ENCODE results near the gene RPL26. TPM values are rescaled to one million over a fixed set of nuclear protein-coding genes. Genes with fewer than 3 reads are reported as not detected.
"Not testable (repeated sequence)": the region's sequence is repeated elsewhere in the genome, so short reads cannot be mapped to it uniquely, and the experiment has no call there.

RPL26 gene
- total RNA-seq, 6 experiments from 2014 or later: 1,301 to 1,432 (median 1,370) TPM

DNA sequence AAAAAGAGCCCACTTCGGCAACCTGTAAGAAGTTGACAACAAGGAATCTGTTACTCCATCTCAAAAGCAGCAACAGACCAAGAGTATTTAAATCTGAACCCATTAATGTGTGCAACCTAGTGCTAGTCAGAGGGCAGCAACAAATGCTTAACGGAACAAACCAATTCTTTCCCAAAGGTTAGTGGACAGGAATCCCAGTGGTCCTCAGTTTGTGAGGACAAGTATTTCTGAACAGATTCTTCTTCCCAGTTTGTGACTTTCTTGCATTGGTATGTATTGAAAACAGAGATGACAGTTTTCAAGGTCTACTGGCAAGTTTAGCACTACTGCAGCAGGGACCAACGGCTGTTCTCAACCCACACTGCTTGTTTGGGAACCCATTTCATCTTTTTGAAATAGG is 2.9 kb downstream of the RPL26 start:
- Mint-ChIP-seq H3K9me3 (no peaks in the 10 kb centered on the region; the same call in 1 of the 2 replicates), H3K4me3 (peak overlapping the region; percentile 100), H3K4me1 (ENCODE audit: low read depth) (peaks cover 79% of the 10 kb centered on the region), H3K36me3 (ENCODE audit: low read depth) (peaks cover 58% of the 10 kb centered on the region), H3K27ac (0 out of 2 replicates have a peak overlapping the region, but pooled peaks have one; percentile 18), H3K27me3 (ENCODE audit: insufficient read depth) (peaks cover 11% of the 10 kb centered on the region)
- DNase-seq: no peak
- TF ChIP-seq, protein P1, sequence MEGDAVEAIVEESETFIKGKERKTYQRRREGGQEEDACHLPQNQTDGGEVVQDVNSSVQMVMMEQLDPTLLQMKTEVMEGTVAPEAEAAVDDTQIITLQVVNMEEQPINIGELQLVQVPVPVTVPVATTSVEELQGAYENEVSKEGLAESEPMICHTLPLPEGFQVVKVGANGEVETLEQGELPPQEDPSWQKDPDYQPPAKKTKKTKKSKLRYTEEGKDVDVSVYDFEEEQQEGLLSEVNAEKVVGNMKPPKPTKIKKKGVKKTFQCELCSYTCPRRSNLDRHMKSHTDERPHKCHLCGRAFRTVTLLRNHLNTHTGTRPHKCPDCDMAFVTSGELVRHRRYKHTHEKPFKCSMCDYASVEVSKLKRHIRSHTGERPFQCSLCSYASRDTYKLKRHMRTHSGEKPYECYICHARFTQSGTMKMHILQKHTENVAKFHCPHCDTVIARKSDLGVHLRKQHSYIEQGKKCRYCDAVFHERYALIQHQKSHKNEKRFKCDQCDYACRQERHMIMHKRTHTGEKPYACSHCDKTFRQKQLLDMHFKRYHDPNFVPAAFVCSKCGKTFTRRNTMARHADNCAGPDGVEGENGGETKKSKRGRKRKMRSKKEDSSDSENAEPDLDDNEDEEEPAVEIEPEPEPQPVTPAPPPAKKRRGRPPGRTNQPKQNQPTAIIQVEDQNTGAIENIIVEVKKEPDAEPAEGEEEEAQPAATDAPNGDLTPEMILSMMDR (IDR thresholded peaks at IDR 0.05): no peak

DNA sequence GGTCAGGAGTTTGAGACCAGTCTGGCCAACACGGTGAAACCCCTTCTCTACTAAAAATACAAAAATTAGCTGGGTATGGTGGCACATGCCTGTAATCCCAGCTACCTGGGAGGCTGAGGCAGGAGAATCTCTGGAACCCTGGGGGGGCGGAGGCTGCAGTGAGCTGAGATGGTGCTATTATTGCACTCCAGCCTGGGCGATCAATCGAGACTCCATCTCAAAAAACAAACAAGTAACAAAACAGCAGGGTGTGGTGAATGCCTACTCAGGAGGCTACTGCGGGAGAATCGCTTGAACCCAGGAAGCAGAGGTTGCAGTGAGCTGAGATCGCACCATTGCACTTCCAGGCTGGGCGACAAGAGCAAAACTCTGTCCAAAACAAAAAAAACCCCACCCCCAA is 4.9 kb downstream of the RPL26 start:
- H3K27ac Mint-ChIP-seq: peak overlapping the region; percentile 45; the same call in 1 of the 2 replicates
- H3K27me3 Mint-ChIP-seq (ENCODE audit: insufficient read depth); H3K4me3 Mint-ChIP-seq; H3K9me3 Mint-ChIP-seq; DNase-seq: not testable (repeated sequence)
- H3K36me3 Mint-ChIP-seq (ENCODE audit: low read depth): peaks cover 53% of the 10 kb centered on the region
- H3K4me1 Mint-ChIP-seq (ENCODE audit: low read depth): peaks cover 64% of the 10 kb centered on the region

DNA sequence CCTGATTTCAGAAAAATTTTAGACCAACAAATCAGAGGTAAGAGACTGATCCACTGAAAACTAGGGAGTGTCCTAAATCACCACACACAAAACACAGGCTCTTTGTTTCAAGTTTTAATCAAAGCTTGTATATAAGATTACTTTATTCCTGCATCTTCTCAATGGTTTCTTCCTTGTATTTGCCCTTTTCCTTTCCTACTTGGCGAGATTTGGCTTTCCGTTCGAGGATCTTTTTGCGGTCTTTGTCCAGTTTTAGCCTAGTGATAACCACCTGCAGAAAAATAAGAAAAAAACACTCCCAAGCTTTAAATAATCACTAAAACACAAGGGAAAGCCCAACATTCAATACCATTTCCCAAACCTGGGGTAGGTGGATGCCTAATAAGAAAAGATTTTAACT is 5.6 kb downstream of the RPL26 start:
- Mint-ChIP-seq H3K27me3 (ENCODE audit: insufficient read depth) (peaks cover 3% of the 10 kb centered on the region; the same call in 1 of the 2 replicates), H3K4me3 (no peak overlapping the region), H3K27ac (peak overlapping the region; percentile 76), H3K9me3 (no peaks in the 10 kb centered on the region), H3K4me1 (ENCODE audit: low read depth) (peaks cover 64% of the 10 kb centered on the region), H3K36me3 (ENCODE audit: low read depth) (peaks cover 47% of the 10 kb centered on the region)
- no peak for DNase-seq
- TF ChIP-seq, protein P1 (IDR thresholded peaks at IDR 0.05): no peak

- H3K36me3 Mint-ChIP-seq (ENCODE audit: low read depth): peaks cover 39% of the 10 kb centered on the region
- peaks cover 59% of the 10 kb centered on the region for H3K4me1 Mint-ChIP-seq (ENCODE audit: low read depth)
Measured at GRCh38 chr17:8376271-8377067, 6.5 kb downstream of the RPL26 start, which contains the start of gene KRABD2. Gene KRABD2, minus strand, starts transcription at chr17:8376704.

DNA sequence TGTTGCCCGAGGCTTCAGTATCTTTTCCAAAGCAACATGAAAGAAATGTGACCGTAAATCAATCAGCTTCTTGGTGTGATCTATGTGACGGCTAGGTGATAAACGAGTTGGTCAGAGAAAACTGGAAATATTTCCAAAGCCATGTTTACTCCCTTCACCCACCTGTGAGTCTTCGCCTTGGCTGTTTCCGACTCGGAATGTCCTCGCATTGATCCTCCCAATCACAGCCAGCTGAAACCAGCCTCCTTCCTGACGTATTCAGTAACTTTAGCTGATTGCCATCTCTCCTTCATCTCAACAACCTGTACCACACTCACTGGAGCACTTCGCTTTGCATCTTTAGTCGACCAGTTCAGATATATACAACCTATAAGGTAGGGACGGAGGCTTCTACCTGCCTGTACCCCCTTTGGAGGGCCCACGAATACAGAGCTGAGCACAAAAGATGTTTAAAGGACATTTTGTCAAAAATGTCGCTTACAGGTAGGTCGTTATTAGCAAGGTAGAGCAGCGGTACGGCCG is 7.2 kb downstream of the RPL26 start:
- peaks cover 33% of the 10 kb centered on the region for H3K36me3 Mint-ChIP-seq (ENCODE audit: low read depth)
- no peaks in the 10 kb centered on the region for H3K9me3 Mint-ChIP-seq
- peak overlapping the region; percentile 89 for H3K4me3 Mint-ChIP-seq
- H3K27me3 Mint-ChIP-seq (ENCODE audit: insufficient read depth): peaks cover 3% of the 10 kb centered on the region; the same call in 1 of the 2 replicates
- DNase-seq: no peak
- H3K27ac Mint-ChIP-seq: peak overlapping the region; percentile 76
- TF ChIP-seq, protein P1 (IDR thresholded peaks at IDR 0.05): no peak
- H3K4me1 Mint-ChIP-seq (ENCODE audit: low read depth): peaks cover 52% of the 10 kb centered on the region

More at GRCh38 chr17:8376271-8377067, 6.5 kb downstream of the RPL26 start, which contains the start of gene KRABD2:
- H3K9me3 Mint-ChIP-seq: no peaks in the 10 kb centered on the region
- H3K27me3 Mint-ChIP-seq (ENCODE audit: insufficient read depth): peaks cover 3% of the 10 kb centered on the region; the same call in 1 of the 2 replicates
- TF ChIP-seq, protein P1 (IDR thresholded peaks at IDR 0.05): peak; percentile 72
- DNase-seq: peak; percentile 80
- H3K27ac Mint-ChIP-seq: peak within 1 kb of the TSS; percentile 76
- peak within 1 kb of the TSS; percentile 89 for H3K4me3 Mint-ChIP-seq

DNA sequence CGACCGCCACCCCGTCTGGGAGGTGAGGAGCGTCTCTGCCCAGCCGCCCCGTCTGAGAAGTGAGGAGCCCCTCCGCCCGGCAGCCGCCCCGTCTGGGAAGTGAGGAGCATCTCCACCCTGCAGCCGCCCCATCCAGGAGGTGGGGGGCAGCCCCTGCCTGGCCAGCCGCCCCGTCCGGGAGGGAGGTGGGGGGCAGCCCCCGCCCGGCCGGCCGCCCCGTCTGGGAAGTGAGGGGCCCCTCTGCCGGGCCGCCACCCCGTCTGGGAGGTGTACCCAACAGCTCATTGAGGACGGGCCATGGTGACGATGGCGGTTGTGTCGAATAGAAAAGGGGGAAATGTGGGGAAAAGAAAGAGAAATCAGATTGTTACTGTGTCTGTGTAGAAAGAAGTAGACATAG is 9.1 kb downstream of the RPL26 start:
- DNase-seq; H3K27me3 Mint-ChIP-seq (ENCODE audit: insufficient read depth); H3K4me3 Mint-ChIP-seq; H3K9me3 Mint-ChIP-seq; H3K27ac Mint-ChIP-seq: not testable (repeated sequence)
- Mint-ChIP-seq H3K4me1 (ENCODE audit: low read depth) (peaks cover 36% of the 10 kb centered on the region), H3K36me3 (ENCODE audit: low read depth) (peaks cover 32% of the 10 kb centered on the region)

All from HFFc6 (cell line).